ENCODE measurements around the gene SUSD6. TPM values are rescaled to one million over a fixed set of nuclear protein-coding genes. Genes with fewer than 3 reads are reported as not detected.
A peak's percentile ranks its signal among the peaks of the same experiment; 100 is the strongest.

The SUSD6 gene
- total and polyA plus RNA-seq, 2 experiments from 2014 or later = 2.8 to 3.4 TPM

DNA sequence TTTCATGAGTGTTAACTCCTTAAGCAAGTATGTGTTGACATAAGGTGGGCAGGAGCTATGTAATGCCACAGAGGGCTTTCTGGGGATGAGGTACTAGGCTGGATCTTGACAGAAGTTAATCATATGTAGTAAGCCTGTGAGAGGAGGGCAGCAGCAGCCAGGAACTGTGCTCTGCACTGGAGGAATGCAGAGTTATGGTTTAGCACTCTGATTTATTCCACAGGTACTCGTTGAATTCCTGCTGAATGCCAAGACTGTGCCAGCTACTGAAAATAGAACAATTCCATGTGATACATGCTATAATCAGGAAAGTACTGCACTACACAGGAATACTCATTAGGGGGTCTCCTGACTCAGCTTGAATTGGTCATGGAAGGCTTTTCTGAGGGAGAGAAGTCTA lies 58.7 kb downstream of the SUSD6 start:
- Histone ChIP-seq H3K9me2 (ENCODE audit: insufficient read depth) (0 out of 2 replicates have a peak, but pooled peaks cover 5% of the 10 kb centered on the region), H3K36me3 (ENCODE audit: insufficient read depth) (no peaks in the 10 kb centered on the region), H3K4me3 (no peak overlapping the region), H3K27ac (ENCODE audit: low read depth) (no peak overlapping the region), H3F3A (replicated peaks; ENCODE audit: low read depth) (no peaks in the 10 kb centered on the region), H3K27me3 (ENCODE audit: insufficient read depth) (no peaks in the 10 kb centered on the region), H4K20me1 (replicated peaks; ENCODE audit: insufficient read depth) (no peaks in the 10 kb centered on the region), H3K79me2 (replicated peaks; ENCODE audit: insufficient read depth) (no peaks in the 10 kb centered on the region), H3K4me1 (ENCODE audit: insufficient read depth) (peaks cover 4% of the 10 kb centered on the region; the same call in 1 of the 2 replicates), H3K4me2 (no peak overlapping the region), H2AFZ (no peak overlapping the region)
- peaks cover 34% of the 10 kb centered on the region for H3K4me1 Mint-ChIP-seq
- no peak overlapping the region for H3K4me3 Mint-ChIP-seq
- peaks cover 2% of the 10 kb centered on the region for H3K27me3 Mint-ChIP-seq (ENCODE audit: insufficient read depth, low read depth, poor library complexity)
- DNase-seq (ENCODE audit: low spot score) = no peak
- ATAC-seq = no peak
- no peaks in the 10 kb centered on the region for H3K9me3 Mint-ChIP-seq
- H3K36me3 Mint-ChIP-seq (ENCODE audit: low read depth) = no peaks in the 10 kb centered on the region
- no peak overlapping the region for H3K27ac Mint-ChIP-seq
- TF ChIP-seq ZNF331 (CRISPR knock-in tag; IDR thresholded peaks at IDR 0.05; ENCODE audit: low read depth) = no peak
- TF ChIP-seq JUNB (IDR thresholded peaks at IDR 0.05; ENCODE audit: unreplicated experiment) = no peak
- TF ChIP-seq EZH2 (IDR thresholded peaks at IDR 0.05; ENCODE audit: low read depth, unreplicated experiment) = no peak
- no peak for TF ChIP-seq EZH2phosphoT487 (IDR thresholded peaks at IDR 0.05; ENCODE audit: unreplicated experiment)
- TF ChIP-seq, protein P1, sequence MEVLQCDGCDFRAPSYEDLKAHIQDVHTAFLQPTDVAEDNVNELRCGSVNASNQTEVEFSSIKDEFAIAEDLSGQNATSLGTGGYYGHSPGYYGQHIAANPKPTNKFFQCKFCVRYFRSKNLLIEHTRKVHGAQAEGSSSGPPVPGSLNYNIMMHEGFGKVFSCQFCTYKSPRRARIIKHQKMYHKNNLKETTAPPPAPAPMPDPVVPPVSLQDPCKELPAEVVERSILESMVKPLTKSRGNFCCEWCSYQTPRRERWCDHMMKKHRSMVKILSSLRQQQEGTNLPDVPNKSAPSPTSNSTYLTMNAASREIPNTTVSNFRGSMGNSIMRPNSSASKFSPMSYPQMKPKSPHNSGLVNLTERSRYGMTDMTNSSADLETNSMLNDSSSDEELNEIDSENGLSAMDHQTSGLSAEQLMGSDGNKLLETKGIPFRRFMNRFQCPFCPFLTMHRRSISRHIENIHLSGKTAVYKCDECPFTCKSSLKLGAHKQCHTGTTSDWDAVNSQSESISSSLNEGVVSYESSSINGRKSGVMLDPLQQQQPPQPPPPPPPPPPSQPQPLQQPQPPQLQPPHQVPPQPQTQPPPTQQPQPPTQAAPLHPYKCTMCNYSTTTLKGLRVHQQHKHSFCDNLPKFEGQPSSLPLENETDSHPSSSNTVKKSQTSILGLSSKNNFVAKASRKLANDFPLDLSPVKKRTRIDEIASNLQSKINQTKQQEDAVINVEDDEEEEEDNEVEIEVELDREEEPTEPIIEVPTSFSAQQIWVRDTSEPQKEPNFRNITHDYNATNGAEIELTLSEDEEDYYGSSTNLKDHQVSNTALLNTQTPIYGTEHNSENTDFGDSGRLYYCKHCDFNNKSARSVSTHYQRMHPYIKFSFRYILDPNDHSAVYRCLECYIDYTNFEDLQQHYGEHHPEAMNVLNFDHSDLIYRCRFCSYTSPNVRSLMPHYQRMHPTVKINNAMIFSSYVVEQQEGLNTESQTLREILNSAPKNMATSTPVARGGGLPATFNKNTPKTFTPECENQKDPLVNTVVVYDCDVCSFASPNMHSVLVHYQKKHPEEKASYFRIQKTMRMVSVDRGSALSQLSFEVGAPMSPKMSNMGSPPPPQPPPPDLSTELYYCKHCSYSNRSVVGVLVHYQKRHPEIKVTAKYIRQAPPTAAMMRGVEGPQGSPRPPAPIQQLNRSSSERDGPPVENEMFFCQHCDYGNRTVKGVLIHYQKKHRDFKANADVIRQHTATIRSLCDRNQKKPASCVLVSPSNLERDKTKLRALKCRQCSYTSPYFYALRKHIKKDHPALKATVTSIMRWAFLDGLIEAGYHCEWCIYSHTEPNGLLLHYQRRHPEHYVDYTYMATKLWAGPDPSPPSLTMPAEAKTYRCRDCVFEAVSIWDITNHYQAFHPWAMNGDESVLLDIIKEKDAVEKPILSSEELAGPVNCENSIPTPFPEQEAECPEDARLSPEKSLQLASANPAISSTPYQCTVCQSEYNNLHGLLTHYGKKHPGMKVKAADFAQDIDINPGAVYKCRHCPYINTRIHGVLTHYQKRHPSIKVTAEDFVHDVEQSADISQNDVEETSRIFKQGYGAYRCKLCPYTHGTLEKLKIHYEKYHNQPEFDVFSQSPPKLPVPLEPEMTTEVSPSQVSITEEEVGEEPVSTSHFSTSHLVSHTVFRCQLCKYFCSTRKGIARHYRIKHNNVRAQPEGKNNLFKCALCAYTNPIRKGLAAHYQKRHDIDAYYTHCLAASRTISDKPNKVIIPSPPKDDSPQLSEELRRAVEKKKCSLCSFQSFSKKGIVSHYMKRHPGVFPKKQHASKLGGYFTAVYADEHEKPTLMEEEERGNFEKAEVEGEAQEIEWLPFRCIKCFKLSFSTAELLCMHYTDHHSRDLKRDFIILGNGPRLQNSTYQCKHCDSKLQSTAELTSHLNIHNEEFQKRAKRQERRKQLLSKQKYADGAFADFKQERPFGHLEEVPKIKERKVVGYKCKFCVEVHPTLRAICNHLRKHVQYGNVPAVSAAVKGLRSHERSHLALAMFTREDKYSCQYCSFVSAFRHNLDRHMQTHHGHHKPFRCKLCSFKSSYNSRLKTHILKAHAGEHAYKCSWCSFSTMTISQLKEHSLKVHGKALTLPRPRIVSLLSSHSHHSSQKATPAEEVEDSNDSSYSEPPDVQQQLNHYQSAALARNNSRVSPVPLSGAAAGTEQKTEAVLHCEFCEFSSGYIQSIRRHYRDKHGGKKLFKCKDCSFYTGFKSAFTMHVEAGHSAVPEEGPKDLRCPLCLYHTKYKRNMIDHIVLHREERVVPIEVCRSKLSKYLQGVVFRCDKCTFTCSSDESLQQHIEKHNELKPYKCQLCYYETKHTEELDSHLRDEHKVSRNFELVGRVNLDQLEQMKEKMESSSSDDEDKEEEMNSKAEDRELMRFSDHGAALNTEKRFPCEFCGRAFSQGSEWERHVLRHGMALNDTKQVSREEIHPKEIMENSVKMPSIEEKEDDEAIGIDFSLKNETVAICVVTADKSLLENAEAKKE (CRISPR knock-in tag; IDR thresholded peaks at IDR 0.05) = no peak

DNA sequence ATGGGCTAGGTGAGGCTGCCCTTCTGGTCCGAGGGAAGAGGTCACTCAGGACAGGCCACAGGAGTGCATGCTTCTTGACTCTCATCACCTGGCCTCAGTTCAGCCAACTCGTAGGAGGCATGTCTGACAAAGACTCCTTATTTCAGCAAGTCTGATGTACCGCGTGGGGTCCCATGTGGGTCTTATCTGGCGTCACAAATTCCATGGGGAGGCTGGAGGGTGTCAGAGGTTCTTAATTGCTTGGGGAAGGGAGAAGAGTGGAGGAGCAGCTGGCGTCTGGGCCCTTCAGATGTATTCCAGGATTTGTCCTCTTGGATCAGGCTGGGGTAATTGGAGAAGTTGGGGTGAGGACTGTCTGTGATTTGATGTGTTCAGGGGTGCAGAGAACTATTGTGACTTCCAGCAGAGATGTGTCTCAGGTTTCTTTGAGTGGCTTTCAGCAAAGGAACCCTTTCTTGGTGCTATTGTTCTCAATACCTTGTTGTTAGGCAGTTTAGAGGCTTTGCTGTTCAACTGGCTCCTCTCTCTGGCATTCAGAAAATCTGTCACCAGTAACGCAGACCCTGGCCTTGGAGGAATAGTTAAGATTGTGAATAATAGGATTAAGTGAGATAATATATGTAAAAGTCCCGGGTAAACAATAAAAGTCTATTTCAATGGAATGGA lies 60.1 kb downstream of the SUSD6 start:
- no peak overlapping the region for H2AFZ ChIP-seq
- no peak overlapping the region for H3K27ac ChIP-seq (ENCODE audit: low read depth)
- no peaks in the 10 kb centered on the region for H3F3A ChIP-seq (replicated peaks; ENCODE audit: low read depth)
- H3K36me3 ChIP-seq (ENCODE audit: insufficient read depth) = no peaks in the 10 kb centered on the region
- H3K27me3 Mint-ChIP-seq (ENCODE audit: insufficient read depth, low read depth, poor library complexity) = peaks cover 2% of the 10 kb centered on the region
- no peak overlapping the region for H3K4me3 ChIP-seq
- H3K4me1 ChIP-seq (ENCODE audit: insufficient read depth) = peaks cover 4% of the 10 kb centered on the region; the same call in 1 of the 2 replicates
- peaks cover 33% of the 10 kb centered on the region for H3K4me1 Mint-ChIP-seq
- H3K79me2 ChIP-seq (replicated peaks; ENCODE audit: insufficient read depth) = no peaks in the 10 kb centered on the region
- H3K27ac Mint-ChIP-seq = no peak overlapping the region; the same call in 1 of the 2 replicates
- ATAC-seq = peak; percentile 46; the same call in 2 of the 3 replicates
- H3K9me2 ChIP-seq (ENCODE audit: insufficient read depth) = 0 out of 2 replicates have a peak, but pooled peaks cover 5% of the 10 kb centered on the region
- no peaks in the 10 kb centered on the region for H4K20me1 ChIP-seq (replicated peaks; ENCODE audit: insufficient read depth)
- DNase-seq (ENCODE audit: low spot score) = no peak
- H3K27me3 ChIP-seq (ENCODE audit: insufficient read depth) = no peaks in the 10 kb centered on the region
- H3K9me3 Mint-ChIP-seq = no peaks in the 10 kb centered on the region
- H3K36me3 Mint-ChIP-seq (ENCODE audit: low read depth) = no peaks in the 10 kb centered on the region
- H3K4me2 ChIP-seq = no peak overlapping the region
- H3K4me3 Mint-ChIP-seq = no peak overlapping the region
- TF ChIP-seq NANOG (IDR thresholded peaks at IDR 0.05; ENCODE audit: borderline replicate concordance) = no peak
- TF ChIP-seq EZH2 (IDR thresholded peaks at IDR 0.05; ENCODE audit: low read depth, unreplicated experiment) = no peak

All from GM23338 (cell line).